ENCODE measurements around the gene SLC43A3.

- no peak for TF ChIP-seq CTCF (IDR thresholded peaks at IDR 0.05)
- no peak for TF ChIP-seq POLR2A (IDR thresholded peaks at IDR 0.05)
- TF ChIP-seq EP300 (IDR thresholded peaks at IDR 0.05): no peak
Measured at GRCh38 chr11:57460022-57460757, 33.3 kb upstream of the SLC43A3 start, which contains the start of gene RTN4RL2.
